Keratinocyte (primary cell): ENCODE results near the gene ZNF14.

Source experiments
- EZH2 ChIP-seq: IDR thresholded peaks from one replicate; pipeline ENCODE4 v1.6.1; 2012; ENCODE audit warnings: inconsistent platforms, mild to moderate bottlenecking, low read length, moderate library complexity
- TF ChIP-seq, protein P1 (sequence below), 3 experiments: IDR thresholded peaks in 1 of 3; conservative IDR thresholded peaks in 1 of 3; optimal IDR thresholded peaks in 1 of 3; 2 replicates in 2 of 3; 3 replicates in 1 of 3; pipeline versions ENCODE3 to v1.5.1; 2011; ENCODE audit warnings: low read length in 3 of 3, mild to moderate bottlenecking in 3 of 3, moderate library complexity in 2 of 3, control low read depth in 1 of 3, inconsistent platforms in 1 of 3; ENCODE audit not compliant: insufficient read depth in 2 of 3; ENCODE audit errors: extremely low read depth in 1 of 3

DNA sequence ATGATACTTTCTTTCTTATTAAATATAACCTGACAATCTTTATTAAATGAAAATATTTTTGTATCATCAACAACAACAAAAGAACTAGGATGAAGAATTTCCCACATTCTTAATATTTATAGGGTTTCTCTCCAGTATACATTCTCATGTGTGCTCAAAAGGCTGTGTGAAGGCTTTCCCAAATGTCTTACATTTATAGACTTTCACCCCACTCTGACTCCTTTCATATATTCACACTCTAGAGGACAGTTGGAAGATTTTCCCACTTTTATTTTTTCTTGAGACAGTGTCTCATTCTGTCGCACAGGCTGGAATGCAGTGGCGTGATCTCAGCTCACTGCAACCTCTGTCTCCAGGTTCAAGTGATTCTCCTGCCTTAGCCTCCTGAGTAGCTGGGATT is 22.4 kb downstream of the ZNF14 start:
- TF ChIP-seq, protein P1, sequence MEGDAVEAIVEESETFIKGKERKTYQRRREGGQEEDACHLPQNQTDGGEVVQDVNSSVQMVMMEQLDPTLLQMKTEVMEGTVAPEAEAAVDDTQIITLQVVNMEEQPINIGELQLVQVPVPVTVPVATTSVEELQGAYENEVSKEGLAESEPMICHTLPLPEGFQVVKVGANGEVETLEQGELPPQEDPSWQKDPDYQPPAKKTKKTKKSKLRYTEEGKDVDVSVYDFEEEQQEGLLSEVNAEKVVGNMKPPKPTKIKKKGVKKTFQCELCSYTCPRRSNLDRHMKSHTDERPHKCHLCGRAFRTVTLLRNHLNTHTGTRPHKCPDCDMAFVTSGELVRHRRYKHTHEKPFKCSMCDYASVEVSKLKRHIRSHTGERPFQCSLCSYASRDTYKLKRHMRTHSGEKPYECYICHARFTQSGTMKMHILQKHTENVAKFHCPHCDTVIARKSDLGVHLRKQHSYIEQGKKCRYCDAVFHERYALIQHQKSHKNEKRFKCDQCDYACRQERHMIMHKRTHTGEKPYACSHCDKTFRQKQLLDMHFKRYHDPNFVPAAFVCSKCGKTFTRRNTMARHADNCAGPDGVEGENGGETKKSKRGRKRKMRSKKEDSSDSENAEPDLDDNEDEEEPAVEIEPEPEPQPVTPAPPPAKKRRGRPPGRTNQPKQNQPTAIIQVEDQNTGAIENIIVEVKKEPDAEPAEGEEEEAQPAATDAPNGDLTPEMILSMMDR (optimal IDR thresholded peaks at IDR 0.05 in 1 of 3, IDR thresholded peaks at IDR 0.05 in 1 of 3, conservative IDR thresholded peaks at IDR 0.05 in 1 of 3; ENCODE audit: extremely low read depth in 1 of 3, insufficient read depth in 2 of 3, low read length in 3 of 3): no peak
- TF ChIP-seq EZH2: no peak
